Hepatocyte (in vitro differentiated cells): Measurements from ENCODE around the gene RGS10.

ENCODE experiments used
- CTCF ChIP-seq: fragments of 200-600 bp; sonication (generic); IDR thresholded peaks from 2 replicates; pipeline ENCODE4 v1.5.1; 2016; ENCODE audit warnings: antibody characterized with exemption, mild to moderate bottlenecking; ENCODE audit not compliant: poor library complexity
- EZH2 ChIP-seq: fragments of 200-600 bp; sonication (generic); IDR thresholded peaks from 2 replicates; pipeline ENCODE4 v1.6.1; 2016; ENCODE audit warnings: antibody characterized with exemption, mild to moderate bottlenecking, borderline replicate concordance
- EZH2phosphoT487 ChIP-seq: fragments of 200-600 bp; sonication (generic); IDR thresholded peaks from one replicate; pipeline ENCODE4 v1.6.1; 2018; ENCODE audit warnings: antibody characterized with exemption, mild to moderate bottlenecking, low read depth, moderate library complexity; ENCODE audit not compliant: unreplicated experiment, severe bottlenecking

GRCh38 chr10:119502618-119503155 is 39.8 kb downstream of the RGS10 start:
- no peak for TF ChIP-seq CTCF
- no peak for TF ChIP-seq EZH2
- TF ChIP-seq EZH2phosphoT487, result no peak
